HL-60 (cell line): ENCODE measurements around the gene CRELD2.

Source experiments
- DNase-seq, 2 experiments: peaks; one replicate each; pipeline ENCODE4 v3.0.0-alpha.2; 2010 to 2020; ENCODE audit warnings: low read depth in 1 of 2, low spot score in 1 of 2
- H3K27ac ChIP-seq: fragments of 250-450 bp; sonication (Bioruptor Pico); replicated peaks from 2 replicates; pipeline ENCODE4 v1.5.1; 2020; ENCODE audit warnings: mild to moderate bottlenecking, moderate library complexity
- H3K27me3 ChIP-seq: fragments of 250-450 bp; sonication (Bioruptor Pico); 2 replicates; pipeline ENCODE4 v1.5.1; 2021; ENCODE audit warnings: mild to moderate bottlenecking, moderate library complexity; ENCODE audit not compliant: insufficient read depth, poor library complexity, severe bottlenecking
- H3K4me3 ChIP-seq: replicated peaks from 2 replicates; pipeline ENCODE4 v1.5.1; 2011; ENCODE audit warnings: mild to moderate bottlenecking, control low read depth, low read length; ENCODE audit not compliant: insufficient read depth
- CTCF ChIP-seq: IDR thresholded peaks from one replicate; pipeline ENCODE4 v1.5.1; 2011; ENCODE audit warnings: low read length, control low read depth, inconsistent platforms; ENCODE audit not compliant: insufficient read depth
- GABPA ChIP-seq: IDR thresholded peaks from 2 replicates; pipeline ENCODE4 v1.6.1; 2012; ENCODE audit warnings: low read depth
- POLR2AphosphoS5 ChIP-seq: IDR thresholded peaks from 2 replicates; pipeline ENCODE4 v1.6.1; 2012; ENCODE audit warnings: low read depth
- REST ChIP-seq: IDR thresholded peaks from 2 replicates; pipeline ENCODE4 v1.6.1; 2012; ENCODE audit warnings: low read depth; ENCODE audit not compliant: insufficient replicate concordance
- SPI1 ChIP-seq: IDR thresholded peaks from 2 replicates; pipeline ENCODE4 v1.6.1; 2012; ENCODE audit warnings: low read depth, mild to moderate bottlenecking, borderline replicate concordance

The CRELD2 gene

GRCh38 chr22:49887702-49888101 lies 30.7 kb upstream of the CRELD2 start:
- DNase-seq: no peak
- no peak overlapping the region for H3K4me3 ChIP-seq
- no peak overlapping the region for H3K27ac ChIP-seq
- TF ChIP-seq CTCF: no peak
- TF ChIP-seq REST: no peak
- TF ChIP-seq SPI1: no peak
- no peak for TF ChIP-seq POLR2AphosphoS5
- TF ChIP-seq GABPA: no peak
- H3K27me3 ChIP-seq: no peaks in the 10 kb centered on the region

GRCh38 chr22:49889071-49889470 lies 29.4 kb upstream of the CRELD2 start:
- no peaks in the 10 kb centered on the region for H3K27me3 ChIP-seq
- TF ChIP-seq CTCF (no peak), POLR2AphosphoS5 (no peak), REST (no peak), SPI1 (no peak), GABPA (no peak)

GRCh38 chr22:49892226-49892899 lies 26.1 kb upstream of the CRELD2 start:
- Histone ChIP-seq H3K27me3 (no peaks in the 10 kb centered on the region), H3K4me3 (no peak overlapping the region), H3K27ac (no peak overlapping the region)
- DNase-seq: no peak
- TF ChIP-seq GABPA (no peak), SPI1 (no peak), CTCF (no peak), POLR2AphosphoS5 (no peak), REST (no peak)

More at GRCh38 chr22:49889071-49889470, 29.4 kb upstream of the CRELD2 start:
- Histone ChIP-seq H3K27ac (no peak overlapping the region), H3K4me3 (no peak overlapping the region)
- DNase-seq: no peak
